BE2C (cell line): ENCODE results near the gene NRIP1.
"Not testable (repeated sequence)": the region's sequence is repeated elsewhere in the genome, so short reads cannot be mapped to it uniquely, and the experiment has no call there.

ENCODE experiments used
- DNase-seq: peaks from one replicate; pipeline ENCODE4 v3.0.0-alpha.2; 2020
- H3K27me3 ChIP-seq: fragments of 250-450 bp; sonication (Bioruptor Pico); 2 replicates; pipeline ENCODE4 v1.5.1; 2020; ENCODE audit warnings: mild to moderate bottlenecking
- H3K36me3 ChIP-seq: fragments of 250-450 bp; sonication (Bioruptor Pico); 2 replicates; pipeline ENCODE4 v1.5.1; 2020; ENCODE audit warnings: mild to moderate bottlenecking
- H3K4me1 ChIP-seq: fragments of 250-450 bp; sonication (Bioruptor Pico); 2 replicates; pipeline ENCODE4 v1.5.1; 2020
- H3K4me3 ChIP-seq: 2 replicates; pipeline ENCODE4 v1.5.1; 2011; ENCODE audit warnings: low read depth, low read length
- H3K9me3 ChIP-seq: fragments of 250-450 bp; sonication (Bioruptor Pico); 2 replicates; pipeline ENCODE4 v1.5.1; 2020
- CTCF ChIP-seq: IDR thresholded peaks from 2 replicates; pipeline ENCODE4 v1.5.1; 2012; ENCODE audit warnings: mild to moderate bottlenecking, low read depth, low read length

Gene NRIP1

GRCh38 chr21:15034126-15034853, 30.5 kb downstream of the NRIP1 start:
- Histone ChIP-seq H3K4me1 (no peaks in the 10 kb centered on the region), H3K36me3 (no peaks in the 10 kb centered on the region), H3K4me3 (no peak overlapping the region), H3K27me3 (no peaks in the 10 kb centered on the region), H3K9me3 (no peaks in the 10 kb centered on the region)
- no peak for TF ChIP-seq CTCF
- DNase-seq: no peak

- no peaks in the 10 kb centered on the region for H3K4me1 ChIP-seq
- no peaks in the 10 kb centered on the region for H3K36me3 ChIP-seq
- no peak for DNase-seq
- no peak overlapping the region for H3K4me3 ChIP-seq
- H3K9me3 ChIP-seq: no peaks in the 10 kb centered on the region
- no peak for TF ChIP-seq CTCF
- H3K27me3 ChIP-seq: no peaks in the 10 kb centered on the region
Measured at GRCh38 chr21:15031790-15032357, 32.9 kb downstream of the NRIP1 start.

GRCh38 chr21:15031362-15031761, 33.4 kb downstream of the NRIP1 start:
- not testable (repeated sequence) for H3K4me1 ChIP-seq, H3K27me3 ChIP-seq, H3K36me3 ChIP-seq

GRCh38 chr21:15030861-15031260, 33.9 kb downstream of the NRIP1 start:
- not testable (repeated sequence) for DNase-seq, H3K27me3 ChIP-seq, H3K36me3 ChIP-seq, H3K4me3 ChIP-seq, H3K4me1 ChIP-seq, H3K9me3 ChIP-seq

More at GRCh38 chr21:15031362-15031761, 33.4 kb downstream of the NRIP1 start:
- not testable (repeated sequence) for H3K9me3 ChIP-seq, DNase-seq, H3K4me3 ChIP-seq

GRCh38 chr21:15029077-15029476, 35.7 kb downstream of the NRIP1 start:
- H3K36me3 ChIP-seq: no peaks in the 10 kb centered on the region
- H3K9me3 ChIP-seq: no peaks in the 10 kb centered on the region
- DNase-seq: no peak
- no peak for TF ChIP-seq CTCF
- H3K27me3 ChIP-seq: no peaks in the 10 kb centered on the region
- no peaks in the 10 kb centered on the region for H3K4me1 ChIP-seq
- H3K4me3 ChIP-seq: no peak overlapping the region

- H3K27me3 ChIP-seq: no peaks in the 10 kb centered on the region
- H3K9me3 ChIP-seq: no peaks in the 10 kb centered on the region
- no peak overlapping the region for H3K4me3 ChIP-seq
- no peak for DNase-seq
- no peaks in the 10 kb centered on the region for H3K4me1 ChIP-seq
- TF ChIP-seq CTCF: no peak
- H3K36me3 ChIP-seq: no peaks in the 10 kb centered on the region
Measured at GRCh38 chr21:15028186-15028585, 36.6 kb downstream of the NRIP1 start.

GRCh38 chr21:15027056-15027455, 37.7 kb downstream of the NRIP1 start:
- no peaks in the 10 kb centered on the region for H3K9me3 ChIP-seq
- H3K27me3 ChIP-seq: no peaks in the 10 kb centered on the region
- DNase-seq: no peak
- H3K4me1 ChIP-seq: no peaks in the 10 kb centered on the region
- H3K4me3 ChIP-seq: no peak overlapping the region
- no peaks in the 10 kb centered on the region for H3K36me3 ChIP-seq
- no peak for TF ChIP-seq CTCF
